GM12891 (cell line): ENCODE measurements around the gene FLT3.

Experiments used
- PAX5 ChIP-seq: IDR thresholded peaks from 2 replicates; pipeline ENCODE4 v1.6.1; 2011; ENCODE audit warnings: low read length, moderate library complexity, mild to moderate bottlenecking; ENCODE audit not compliant: insufficient read depth, severe bottlenecking
- POLR2A ChIP-seq: IDR thresholded peaks from 2 replicates; pipeline ENCODE4 v1.6.1; 2011; ENCODE audit warnings: low read depth, low read length, control low read depth
- POLR2AphosphoS5 ChIP-seq: IDR thresholded peaks from 2 replicates; pipeline ENCODE4 v1.6.1; 2011; ENCODE audit warnings: low read depth, low read length, control low read depth
- POU2F2 ChIP-seq: IDR thresholded peaks from 2 replicates; pipeline ENCODE4 v1.6.1; 2011; ENCODE audit warnings: low read depth, mild to moderate bottlenecking, control low read depth, low read length, moderate library complexity
- SPI1 ChIP-seq: IDR thresholded peaks from 2 replicates; pipeline ENCODE4 v1.6.1; 2011; ENCODE audit warnings: low read depth, low read length, control low read depth
- TAF1 ChIP-seq: IDR thresholded peaks from 2 replicates; pipeline ENCODE4 v1.6.1; 2011; ENCODE audit warnings: low read depth, low read length, control low read depth

DNA sequence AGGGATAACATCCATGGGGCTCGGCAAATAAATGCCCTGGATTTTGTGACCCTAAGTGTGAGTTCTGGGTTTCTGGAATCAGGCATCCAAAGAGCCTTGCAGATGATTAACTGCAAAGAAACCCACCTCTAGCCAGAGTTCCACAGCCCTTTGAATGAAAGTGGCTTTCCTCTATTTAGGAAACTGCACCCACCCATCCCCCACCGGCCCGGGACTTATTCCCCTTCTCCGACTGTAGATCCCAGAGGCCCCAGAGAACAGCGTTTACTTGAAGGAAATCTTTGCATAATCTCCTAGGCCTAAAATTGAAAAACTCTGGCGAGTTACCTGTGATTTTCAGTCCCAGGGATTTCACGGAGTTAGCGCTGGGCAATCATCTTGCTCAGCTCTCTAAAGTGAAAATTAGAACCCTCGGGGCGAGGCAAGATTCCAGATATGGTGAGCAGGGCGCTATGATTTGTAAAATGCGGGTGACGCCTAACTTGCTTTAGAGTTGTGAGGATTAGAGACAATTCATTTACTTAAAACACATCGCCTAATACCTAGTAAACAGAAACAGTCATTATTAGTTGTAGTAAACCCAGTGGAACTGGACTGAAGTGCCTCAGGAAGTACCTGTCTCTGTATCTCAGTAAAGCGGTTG, 121.3 kb downstream of the FLT3 start:
- TF ChIP-seq TAF1 (no peak), POLR2A (no peak), POLR2AphosphoS5 (no peak), POU2F2 (no peak), PAX5 (no peak), SPI1 (no peak)
